ENCODE data around the gene LUM. TPM values are rescaled to one million over a fixed set of nuclear protein-coding genes. Genes with fewer than 3 reads are reported as not detected.

The LUM gene
- total RNA-seq, 4 donors from 2014 or later = 1.3 to 12.7 (median 5.9) TPM

DNA sequence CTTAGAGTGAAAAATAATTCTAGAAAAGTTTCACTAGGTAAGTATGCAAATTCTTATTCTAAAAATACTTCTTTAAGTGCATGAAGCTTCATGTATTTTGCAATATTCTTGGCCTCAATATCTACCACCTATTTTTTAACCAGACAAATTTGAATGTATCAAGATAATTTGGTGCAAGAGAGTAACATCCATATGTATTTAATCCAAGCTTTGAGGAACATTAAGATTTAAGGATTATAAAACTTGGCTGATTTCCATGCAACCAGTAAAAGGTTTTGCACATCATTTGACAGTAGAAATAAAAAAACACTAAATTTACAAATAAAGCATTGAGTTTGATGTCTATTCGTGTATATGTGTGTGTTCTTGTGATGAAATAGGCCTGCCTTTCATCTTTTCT lies 7.7 kb downstream of the LUM start:
- in situ Hi-C loops (cut with MboI; ENCODE audit: low sequenced_read_pairs in 4 of 4) (no loop called here), intact Hi-C loops (cut with DNase I; ENCODE audit: low total_unique reads) (no loop called here)
- Histone ChIP-seq H3K27ac (no peak overlapping the region), H3K4me3 (no peak overlapping the region), H3K9me3 (no peaks in the 10 kb centered on the region), H3K36me3 (no peaks in the 10 kb centered on the region), H3K4me1 (no peaks in the 10 kb centered on the region), H3K27me3 (no peaks in the 10 kb centered on the region)
- TF ChIP-seq POLR2A (IDR thresholded peaks at IDR 0.05) (no peak), CTCF (IDR thresholded peaks at IDR 0.05 in 4 of 5, conservative IDR thresholded peaks at IDR 0.05 in 1 of 5) (no peak)
- ATAC-seq (no peak), DNase-seq (no peak)

- H3K27me3 ChIP-seq = no peaks in the 10 kb centered on the region
- intact Hi-C loops (cut with DNase I; ENCODE audit: low total_unique reads) = no loop called here
- H3K4me1 ChIP-seq = no peaks in the 10 kb centered on the region
- H3K27ac ChIP-seq = no peak overlapping the region
- in situ Hi-C loops (cut with MboI; ENCODE audit: low sequenced_read_pairs in 4 of 4) = no loop called here
- ATAC-seq (no peak), DNase-seq (no peak)
- H3K4me3 ChIP-seq = no peak overlapping the region
- no peaks in the 10 kb centered on the region for H3K36me3 ChIP-seq
- no peaks in the 10 kb centered on the region for H3K9me3 ChIP-seq
- no peak for TF ChIP-seq POLR2A (IDR thresholded peaks at IDR 0.05)
- TF ChIP-seq CTCF (IDR thresholded peaks at IDR 0.05 in 4 of 5, conservative IDR thresholded peaks at IDR 0.05 in 1 of 5) = no peak
Observed at GRCh38 chr12:91103101-91103500, 8.2 kb downstream of the LUM start.

DNA sequence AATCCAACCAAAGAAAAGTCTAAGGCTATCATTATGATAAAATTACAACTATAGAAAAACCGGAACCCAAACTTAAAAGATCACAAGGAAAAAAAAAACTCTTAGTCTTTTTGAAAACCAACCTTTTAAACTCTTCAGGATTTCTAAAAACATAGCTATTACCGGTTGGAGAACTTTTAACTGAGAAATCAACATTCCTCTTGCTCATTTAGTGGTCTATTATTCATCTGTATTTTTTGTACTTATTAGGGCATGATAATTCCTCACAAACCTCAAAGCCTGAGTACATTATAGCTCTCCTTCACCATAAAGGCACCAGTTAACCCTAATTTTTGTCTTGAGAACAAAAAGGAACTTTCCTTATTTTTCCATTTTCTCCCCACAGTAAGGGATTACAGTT lies 10.4 kb downstream of the LUM start:
- ATAC-seq = no peak
- Histone ChIP-seq H3K36me3 (no peaks in the 10 kb centered on the region), H3K27me3 (no peaks in the 10 kb centered on the region), H3K4me1 (no peaks in the 10 kb centered on the region), H3K9me3 (no peaks in the 10 kb centered on the region), H3K4me3 (no peak overlapping the region), H3K27ac (no peak overlapping the region)
- intact Hi-C loops (cut with DNase I; ENCODE audit: low total_unique reads) (no loop called here), in situ Hi-C loops (cut with MboI; ENCODE audit: low sequenced_read_pairs in 4 of 4) (no loop called here)
- TF ChIP-seq POLR2A (IDR thresholded peaks at IDR 0.05) (no peak), CTCF (IDR thresholded peaks at IDR 0.05 in 4 of 5, conservative IDR thresholded peaks at IDR 0.05 in 1 of 5) (no peak)
- DNase-seq = no peak

- Histone ChIP-seq H3K27ac (no peak overlapping the region), H3K9me3 (no peaks in the 10 kb centered on the region), H3K36me3 (no peaks in the 10 kb centered on the region), H3K4me3 (no peak overlapping the region), H3K27me3 (no peaks in the 10 kb centered on the region), H3K4me1 (no peaks in the 10 kb centered on the region)
- DNase-seq (no peak), ATAC-seq (no peak)
- intact Hi-C loops (cut with DNase I; ENCODE audit: low total_unique reads) (no loop called here), in situ Hi-C loops (cut with MboI; ENCODE audit: low sequenced_read_pairs in 4 of 4) (no loop called here)
- TF ChIP-seq CTCF (IDR thresholded peaks at IDR 0.05 in 4 of 5, conservative IDR thresholded peaks at IDR 0.05 in 1 of 5) (no peak), POLR2A (IDR thresholded peaks at IDR 0.05) (no peak)
Observed at GRCh38 chr12:91099836-91100235, 11.5 kb downstream of the LUM start.

DNA sequence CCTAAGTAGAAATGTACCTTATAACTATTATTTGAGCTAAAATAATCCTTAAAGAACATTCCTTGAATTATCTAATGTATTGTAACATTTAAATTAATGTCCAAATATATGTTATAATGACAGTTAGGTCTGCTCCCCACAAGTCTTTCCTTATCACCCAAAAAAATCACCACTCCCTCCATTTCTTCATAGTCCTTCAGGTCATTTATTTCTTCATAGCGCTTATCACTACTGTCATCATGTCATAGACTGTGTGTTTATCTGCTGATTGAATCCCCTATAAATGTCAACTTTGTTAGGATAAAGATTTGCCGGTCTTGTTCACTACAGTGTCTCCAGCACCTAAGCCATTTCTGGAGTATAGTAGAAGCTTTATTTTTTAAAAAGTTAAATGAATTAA lies 12.0 kb downstream of the LUM start:
- Histone ChIP-seq H3K4me1 (no peaks in the 10 kb centered on the region), H3K27me3 (no peaks in the 10 kb centered on the region), H3K36me3 (no peaks in the 10 kb centered on the region), H3K4me3 (no peak overlapping the region), H3K9me3 (no peaks in the 10 kb centered on the region), H3K27ac (peak overlapping the region in 1 of 4 donors; percentile 28)
- no peak for TF ChIP-seq CTCF (IDR thresholded peaks at IDR 0.05 in 4 of 5, conservative IDR thresholded peaks at IDR 0.05 in 1 of 5)
- TF ChIP-seq POLR2A (IDR thresholded peaks at IDR 0.05) = no peak
- intact Hi-C loops (cut with DNase I; ENCODE audit: low total_unique reads) = no loop called here
- ATAC-seq (no peak), DNase-seq (no peak)
- in situ Hi-C loops (cut with MboI; ENCODE audit: low sequenced_read_pairs in 4 of 4) = no loop called here

All from gastrocnemius medialis (tissue), 4 donors.